Urothelium cell line (cell line): ENCODE results near the gene CSN3.

Source experiments
- DNase-seq: peaks from one replicate; pipeline ENCODE4 v3.0.0; 2011; ENCODE audit warnings: low spot score, mixed read lengths
- FAIRE-seq: peaks from 2 replicates; lab custom pipeline; 2011; peaks lifted over from hg19 to GRCh38; lab: Jason Lieb, UNC

Gene CSN3

GRCh38 chr4:70288651-70289050 lies 46.3 kb downstream of the CSN3 start:
- FAIRE-seq (no peak), DNase-seq (no peak)

GRCh38 chr4:70291341-70291740 lies 48.9 kb downstream of the CSN3 start:
- DNase-seq (no peak), FAIRE-seq (no peak)

- FAIRE-seq (no peak), DNase-seq (no peak)
Observed at GRCh38 chr4:70297576-70297975, 55.2 kb downstream of the CSN3 start.

GRCh38 chr4:70298051-70298450 lies 55.7 kb downstream of the CSN3 start:
- no peak for FAIRE-seq
- no peak for DNase-seq

GRCh38 chr4:70299643-70300042 lies 57.2 kb downstream of the CSN3 start:
- no peak for DNase-seq
- FAIRE-seq: peak; percentile 53

- FAIRE-seq (no peak), DNase-seq (no peak)
Observed at GRCh38 chr4:70300215-70300614, 57.8 kb downstream of the CSN3 start.
